Panc1 (cell line): ENCODE measurements around the gene NT5C2.

ENCODE experiments used
- CTCF ChIP-seq: fragments of 450-650 bp; IDR thresholded peaks from 2 replicates; pipeline ENCODE4 v1.5.1; 2017; ENCODE audit warnings: mild to moderate bottlenecking
- POLR2AphosphoS5 ChIP-seq: IDR thresholded peaks from 2 replicates; pipeline ENCODE4 v1.6.1; 2012; ENCODE audit warnings: mild to moderate bottlenecking, low read depth, low read length, moderate library complexity
- REST ChIP-seq, 2 experiments: IDR thresholded peaks; 2 replicates each; pipeline ENCODE4 v1.6.1; 2011 to 2012; ENCODE audit warnings: low read depth in 2 of 2, control low read depth in 1 of 2, low read length in 1 of 2, mild to moderate bottlenecking in 1 of 2, moderate library complexity in 1 of 2; ENCODE audit not compliant: insufficient read depth in 1 of 2
- SIN3A ChIP-seq: IDR thresholded peaks from 2 replicates; pipeline ENCODE4 v1.6.1; 2012; ENCODE audit warnings: low read depth, mild to moderate bottlenecking, low read length, moderate library complexity, borderline replicate concordance; ENCODE audit not compliant: insufficient read depth

- no peak for TF ChIP-seq CTCF
- no peak for TF ChIP-seq REST (IDR thresholded peaks at IDR 0.05; ENCODE audit: insufficient read depth in 1 of 2, low read depth in 2 of 2, low read length in 1 of 2)
- no peak for TF ChIP-seq POLR2AphosphoS5
- no peak for TF ChIP-seq SIN3A
Measured at GRCh38 chr10:103207141-103207540, 14.1 kb upstream of the NT5C2 start.
